H1 (cell line): ENCODE results near the gene C1QL3. TPM values are rescaled to one million over a fixed set of nuclear protein-coding genes. Genes with fewer than 3 reads are reported as not detected.

Experiments
- CTCF ChIA-PET: fragments of 300-600 bp; sonication (Branson Sonifier 250); formaldehyde crosslinking; loops from one replicate; lab custom pipeline; 2021; ENCODE audit not compliant: partially characterized antibody; lab: Charles Lee
- POLR2A ChIA-PET: fragments of 300-600 bp; sonication (Branson Sonifier 250); formaldehyde crosslinking; loops from one replicate; lab custom pipeline; 2021; ENCODE audit warnings: inconsistent platforms; ENCODE audit not compliant: partially characterized antibody; lab: Charles Lee
- DNase-seq, 2 experiments: peaks; one replicate each; pipeline versions ENCODE4 v3.0.0 to v3.0.0-alpha.2; 2010 to 2022; ENCODE audit warnings: low spot score in 2 of 2, low read depth in 1 of 2, mixed read lengths in 1 of 2
- FAIRE-seq: peaks from 2 replicates; lab custom pipeline; 2011; peaks lifted over from hg19 to GRCh38; lab: Jason Lieb, UNC
- H2AFZ ChIP-seq: 2 replicates; pipeline ENCODE4 v1.8.1; 2012; ENCODE audit warnings: low read length, inconsistent platforms
- H2AK5ac ChIP-seq: 2 replicates; pipeline ENCODE4 v1.6.1; 2013; ENCODE audit warnings: low read depth, low read length
- H2BK120ac ChIP-seq: replicated peaks from 2 replicates; pipeline ENCODE3; 2013; ENCODE audit warnings: low read depth, low read length, inconsistent platforms
- H2BK12ac ChIP-seq: 2 replicates; pipeline ENCODE4 v1.6.1; 2013; ENCODE audit warnings: low read depth, low read length
- H2BK15ac ChIP-seq: 2 replicates; pipeline ENCODE4 v1.6.1; 2013; ENCODE audit warnings: low read length
- H2BK20ac ChIP-seq: 2 replicates; pipeline ENCODE4 v1.6.1; 2013; ENCODE audit warnings: low read length
- H2BK5ac ChIP-seq: 2 replicates; pipeline ENCODE4 v1.6.1; 2013; ENCODE audit warnings: low read depth, low read length
- H3K14ac ChIP-seq: 2 replicates; pipeline ENCODE4 v1.6.1; 2013; ENCODE audit warnings: inconsistent platforms; ENCODE audit not compliant: insufficient read length
- H3K18ac ChIP-seq: 2 replicates; pipeline ENCODE4 v1.6.1; 2013; ENCODE audit warnings: low read length; ENCODE audit errors: extremely low read depth
- H3K23ac ChIP-seq: 2 replicates; pipeline ENCODE4 v1.6.1; 2013; ENCODE audit warnings: inconsistent platforms; ENCODE audit not compliant: insufficient read length
- H3K23me2 ChIP-seq: 2 replicates; pipeline ENCODE4 v1.6.1; 2013; ENCODE audit warnings: low read depth, low read length
- H3K27ac ChIP-seq: 2 replicates; pipeline ENCODE4 v1.6.1; 2011; ENCODE audit warnings: low read depth, low read length, inconsistent platforms
- H3K27me3 ChIP-seq, 4 experiments: replicated peaks in 1 of 4; 1 replicate in 1 of 4; 2 replicates in 3 of 4; pipeline versions ENCODE4 v1.6.1 to v1.8.1; 2011 to 2013; ENCODE audit warnings: low read length in 3 of 4, mild to moderate bottlenecking in 3 of 4, inconsistent platforms in 2 of 4, mixed read lengths in 2 of 4, moderate library complexity in 1 of 4; ENCODE audit not compliant: control insufficient read depth in 3 of 4, insufficient read depth in 3 of 4; ENCODE audit errors: extremely low read depth in 1 of 4
- H3K36me3 ChIP-seq, 4 experiments: 2 replicates each; pipeline versions ENCODE4 v1.6.1 to v1.8.1; 2011 to 2013; ENCODE audit warnings: mild to moderate bottlenecking in 4 of 4, low read length in 3 of 4, moderate library complexity in 2 of 4, control low read depth in 1 of 4, inconsistent platforms in 1 of 4; ENCODE audit not compliant: insufficient read depth in 4 of 4, control insufficient read depth in 2 of 4
- H3K4ac ChIP-seq: replicated peaks from 2 replicates; pipeline ENCODE3; 2013; ENCODE audit warnings: low read length, low read depth, mixed read lengths, inconsistent platforms; ENCODE audit not compliant: insufficient read length
- H3K4me1 ChIP-seq, 4 experiments: replicated peaks in 1 of 4; 1 replicate in 1 of 4; 2 replicates in 3 of 4; pipeline versions ENCODE4 v1.6.1 to v1.8.1; 2011 to 2013; ENCODE audit warnings: low read length in 3 of 4, inconsistent platforms in 2 of 4, mixed read lengths in 1 of 4; ENCODE audit not compliant: insufficient read depth in 4 of 4, control insufficient read depth in 3 of 4
- H3K4me2 ChIP-seq, 2 experiments: 2 replicates each; pipeline versions ENCODE4 v1.6.1 to v1.8.1; 2011 to 2013; ENCODE audit warnings: low read depth in 2 of 2, low read length in 2 of 2, control low read depth in 1 of 2, inconsistent platforms in 1 of 2, mild to moderate bottlenecking in 1 of 2; ENCODE audit not compliant: insufficient read depth in 1 of 2
- H3K4me3 ChIP-seq, 4 experiments: fragments of 200-600, 300-600 bp in 1 of 4; sonication (generic), shearing (Covaris generic), sonication (Bioruptor Twin) in 1 of 4; 2 replicates each; pipeline versions ENCODE4 v1.5.1 to v1.8.1; 2011 to 2016; ENCODE audit warnings: low read length in 4 of 4, low read depth in 3 of 4, control low read depth in 2 of 4, inconsistent platforms in 2 of 4, mild to moderate bottlenecking in 2 of 4, mixed read lengths in 1 of 4, moderate library complexity in 1 of 4; ENCODE audit not compliant: insufficient read depth in 2 of 4; ENCODE audit errors: extremely low read depth in 1 of 4
- H3K56ac ChIP-seq: replicated peaks from 2 replicates; pipeline ENCODE3; 2013; ENCODE audit warnings: low read depth, mild to moderate bottlenecking, mixed read lengths, low read length, inconsistent platforms; ENCODE audit not compliant: insufficient read length
- H3K79me1 ChIP-seq: 2 replicates; pipeline ENCODE4 v1.6.1; 2013; ENCODE audit warnings: low read depth, low read length, control low read depth
- H3K79me2 ChIP-seq, 2 experiments: 2 replicates each; pipeline versions ENCODE4 v1.6.1 to v1.8.1; 2012 to 2013; ENCODE audit warnings: low read length in 2 of 2, mild to moderate bottlenecking in 2 of 2, inconsistent platforms in 1 of 2; ENCODE audit not compliant: insufficient read depth in 2 of 2, control insufficient read depth in 1 of 2
- H3K9ac ChIP-seq, 4 experiments: replicated peaks in 1 of 4; 1 replicate in 1 of 4; 2 replicates in 3 of 4; pipeline versions ENCODE4 v1.6.1 to v1.8.1; 2011 to 2013; ENCODE audit warnings: low read depth in 3 of 4, low read length in 3 of 4, control low read depth in 2 of 4, mild to moderate bottlenecking in 2 of 4, moderate library complexity in 2 of 4, inconsistent platforms in 1 of 4; ENCODE audit errors: extremely low read depth in 1 of 4
- H3K9me3 ChIP-seq, 2 experiments: 2 replicates each; pipeline versions ENCODE4 v1.6.1 to v1.8.1; 2012 to 2013; ENCODE audit warnings: mild to moderate bottlenecking in 2 of 2, moderate library complexity in 2 of 2, control low read depth in 1 of 2, inconsistent platforms in 1 of 2, low read depth in 1 of 2, low read length in 1 of 2, mixed read lengths in 1 of 2; ENCODE audit not compliant: insufficient read depth in 2 of 2
- H4K20me1 ChIP-seq, 2 experiments: replicated peaks in 1 of 2; 2 replicates each; pipeline versions ENCODE3 to v1.8.1; 2011 to 2013; ENCODE audit warnings: inconsistent platforms in 2 of 2, low read length in 2 of 2, mild to moderate bottlenecking in 1 of 2; ENCODE audit not compliant: insufficient read depth in 2 of 2, control insufficient read depth in 1 of 2
- H4K5ac ChIP-seq: 2 replicates; pipeline ENCODE4 v1.6.1; 2013; ENCODE audit warnings: low read length, low read depth, mixed read lengths, inconsistent platforms; ENCODE audit not compliant: insufficient read length
- H4K8ac ChIP-seq: 2 replicates; pipeline ENCODE4 v1.8.0; 2013; ENCODE audit warnings: mild to moderate bottlenecking, moderate library complexity, low read length, inconsistent platforms; ENCODE audit not compliant: insufficient read depth; ENCODE audit errors: extremely low read depth
- H4K91ac ChIP-seq: replicated peaks from 2 replicates; pipeline ENCODE3; 2013; ENCODE audit warnings: low read length, mixed read lengths, inconsistent platforms; ENCODE audit not compliant: insufficient read length
- ASH2L ChIP-seq: fragments of 200-600, 300-600 bp; sonication (generic); IDR thresholded peaks from one replicate; pipeline ENCODE4 v1.7.1; 2017; ENCODE audit warnings: low read length
- CTBP2 ChIP-seq: IDR thresholded peaks from 2 replicates; pipeline ENCODE4 v1.7.0; 2011; ENCODE audit warnings: borderline replicate concordance, mild to moderate bottlenecking, moderate library complexity, mixed read lengths, low read length; ENCODE audit not compliant: insufficient read depth, insufficient read length
- EGR1 ChIP-seq: IDR thresholded peaks from 2 replicates; pipeline ENCODE4 v1.6.1; 2011; ENCODE audit warnings: low read depth, low read length, borderline replicate concordance
- JUN ChIP-seq: IDR thresholded peaks from 2 replicates; pipeline ENCODE4 v1.6.1; 2011; ENCODE audit warnings: low read depth, mild to moderate bottlenecking, improper control_type of control experiment, low read length
- JUND ChIP-seq: IDR thresholded peaks from 2 replicates; pipeline ENCODE4 v1.6.1; 2011; ENCODE audit warnings: mild to moderate bottlenecking, improper control_type of control experiment, low read length
- KDM1A ChIP-seq: fragments of 200-600, 300-600 bp; sonication (generic); IDR thresholded peaks from 2 replicates; pipeline ENCODE4 v1.7.1; 2016; ENCODE audit warnings: mild to moderate bottlenecking, low read length, borderline replicate concordance
- MAX ChIP-seq: IDR thresholded peaks from 2 replicates; pipeline ENCODE4 v1.6.1; 2012; ENCODE audit warnings: inconsistent platforms
- PHF8 ChIP-seq: fragments of 200-600 bp; sonication (generic); conservative IDR thresholded peaks from 2 replicates; pipeline ENCODE4 v1.7.1; 2012; ENCODE audit warnings: low read depth, mild to moderate bottlenecking, inconsistent platforms, low read length, moderate library complexity
- RFX5 ChIP-seq: IDR thresholded peaks from 2 replicates; pipeline ENCODE4 v1.6.1; 2011; ENCODE audit warnings: low read depth, low read length, improper control_type of control experiment, borderline replicate concordance
- SIX5 ChIP-seq: IDR thresholded peaks from 2 replicates; pipeline ENCODE4 v1.6.1; 2011; ENCODE audit warnings: mild to moderate bottlenecking, low read depth, low read length
- TAF7 ChIP-seq: optimal IDR thresholded peaks from 2 replicates; pipeline ENCODE3; 2011; ENCODE audit warnings: low read depth, mild to moderate bottlenecking, inconsistent platforms, low read length, moderate library complexity, borderline replicate concordance
- TBP ChIP-seq: IDR thresholded peaks from 2 replicates; pipeline ENCODE4 v1.6.1; 2011; ENCODE audit warnings: low read depth, low read length, improper control_type of control experiment
- TCF12 ChIP-seq: IDR thresholded peaks from 2 replicates; pipeline ENCODE4 v1.6.1; 2011; ENCODE audit warnings: low read depth, mild to moderate bottlenecking, low read length
- USF2 ChIP-seq: IDR thresholded peaks from 2 replicates; pipeline ENCODE4 v1.6.1; 2011; ENCODE audit warnings: low read length, improper control_type of control experiment
- WGBS, 2 experiments: shearing (Covaris generic) in 1 of 2; methylation state at CpG; one replicate each; pipeline versions ENCODE4 v1.1.6 to v1.1.7; 2013 to 2015; ENCODE audit warnings: low lambda C conversion rate in 2 of 2, mixed read lengths in 2 of 2, inconsistent platforms in 1 of 2, low coverage in 1 of 2, missing lambda C conversion rate in 1 of 2; ENCODE audit not compliant: insufficient replicate concordance in 2 of 2, insufficient coverage in 1 of 2, insufficient read length in 1 of 2; ENCODE audit errors: extremely low coverage in 1 of 2, missing lambda C conversion rate in 1 of 2; 5-methylcytosine and 5-hydroxymethylcytosine counted together
- polyA plus RNA-seq, 7 experiments: library from polyadenylated mRNA; depleted of rRNA in 3 of 7; stranded (reverse) in 5 of 7; unstranded in 2 of 7; fragments of >200 nt in 5 of 7; fragments of 200-250 nt in 2 of 7; gene quantifications; 1 replicate in 5 of 7; 2 replicates in 1 of 7; 4 replicates in 1 of 7; pipeline versions ENCODE4 v1.2.1 to v1.2.3, GENCODE V29; 2011 to 2013; ENCODE audit warnings: missing spikeins in 2 of 7, mixed read lengths in 2 of 7
- total RNA-seq: library from RNA; stranded (reverse); fragmentation: NEBNext Ultra II Directional; extraction: Animal tissue kit (Norgen Biotek cat#: 25700); gene quantifications from 2 replicates; pipeline ENCODE4 v1.2.1, GENCODE V29; 2021

Gene C1QL3
- total and polyA plus RNA-seq, 2 of the 8 experiments (the other 6 are each of a cell fraction or from before 2014, with no cell fraction given), result 1.0 to 1.8 TPM

- CTCF ChIA-PET, result interaction anchor here (1.0 kb wide), 1 partner anchor 21 kb away, joined by 3 read pairs; no protein-coding TSS in a partner anchor
- H3K4me2 ChIP-seq, result no peak overlapping the region
- H3K9ac ChIP-seq, result no peak overlapping the region
- H3K4me3 ChIP-seq, result no peak overlapping the region
- no peak overlapping the region for H2BK12ac ChIP-seq
- no peak overlapping the region for H4K8ac ChIP-seq
- no peaks in the 10 kb centered on the region for H3K9me3 ChIP-seq
- H2BK15ac ChIP-seq, result no peak overlapping the region
- H4K20me1 ChIP-seq, result no peaks in the 10 kb centered on the region
- H3K36me3 ChIP-seq, result no peaks in the 10 kb centered on the region
- no peak overlapping the region for H4K5ac ChIP-seq
- H4K91ac ChIP-seq, result no peak overlapping the region
- no peak overlapping the region for H3K14ac ChIP-seq
- no peaks in the 10 kb centered on the region for H3K79me2 ChIP-seq
- DNase-seq (no peak), FAIRE-seq (no peak)
- POLR2A ChIA-PET, result interaction anchor here (1.0 kb wide), 1 partner anchor 39 kb away, joined by 3 read pairs; no protein-coding TSS in a partner anchor
- no peak overlapping the region for H2BK5ac ChIP-seq
- no peak overlapping the region for H3K18ac ChIP-seq
- H3K23me2 ChIP-seq, result no peaks in the 10 kb centered on the region
- H3K4ac ChIP-seq, result no peak overlapping the region
- H2BK120ac ChIP-seq, result no peak overlapping the region
- H2AFZ ChIP-seq, result no peak overlapping the region
- no peak overlapping the region for H3K27ac ChIP-seq
- H2AK5ac ChIP-seq, result no peak overlapping the region
- no peaks in the 10 kb centered on the region for H3K79me1 ChIP-seq
- no peaks in the 10 kb centered on the region for H3K4me1 ChIP-seq
- H2BK20ac ChIP-seq, result no peak overlapping the region
- H3K23ac ChIP-seq, result no peak overlapping the region
- H3K27me3 ChIP-seq, result peaks cover 0 to 1% (median 0%) of the 10 kb centered on the region in 4 experiments; a peak in 1 of 7 replicates
- WGBS, 2 experiments, result 94% methylated on average over 4 of the region's 4 CpGs; no CpG with 5 or more reads in 1 of the 2 experiments
- no peak overlapping the region for H3K56ac ChIP-seq
- TF ChIP-seq JUND (no peak), CTBP2 (no peak), PHF8 (no peak), TCF12 (no peak), ASH2L (no peak), TAF7 (no peak), MAX (no peak), USF2 (no peak), JUN (no peak), SIX5 (no peak), KDM1A (no peak), RFX5 (no peak), TBP (no peak), EGR1 (no peak)
Observed at GRCh38 chr10:16478801-16479200, 42.9 kb downstream of the C1QL3 start.
